Measurements from ENCODE around the gene SLCO2A1.

Gene SLCO2A1

GRCh38 chr3:133887803-133888703 is 141.7 kb downstream of the SLCO2A1 start:
- H3K27me3 ChIP-seq (replicated peaks in 2 of 5; ENCODE audit: control insufficient read depth in 4 of 5, insufficient read depth in 5 of 5, low read length in 4 of 5), result peaks cover 0 to under 1% (median 0%) of the 10 kb centered on the region in 5 experiments
- peak; percentile 16 to 73 (median 62) for DNase-seq
- no peak overlapping the region for H3K27ac ChIP-seq (ENCODE audit: insufficient read depth in 1 of 2, low read depth in 1 of 2, low read length in 2 of 2, poor library complexity in 1 of 2, severe bottlenecking in 2 of 2)
- WGBS (ENCODE audit: insufficient coverage), result 19% methylated on average over 6 of the region's 8 CpGs
- H3K4me1 ChIP-seq (ENCODE audit: control extremely low read depth in 1 of 4, control insufficient read depth in 4 of 4, insufficient read depth in 4 of 4, low read length in 3 of 4), result peaks cover 0 to 20% (median 15%) of the 10 kb centered on the region in 4 experiments
- no peaks in the 10 kb centered on the region for H3K36me3 ChIP-seq (ENCODE audit: control insufficient read depth in 4 of 4, insufficient read depth in 4 of 4, low read length in 3 of 4)
- H3K9me3 ChIP-seq (ENCODE audit: control extremely low read depth in 1 of 5, control insufficient read depth in 4 of 5, insufficient read depth in 2 of 5, low read depth in 1 of 5, low read length in 4 of 5), result no peaks in the 10 kb centered on the region
- H3K4me3 ChIP-seq (ENCODE audit: control insufficient read depth in 1 of 7, extremely low read depth in 1 of 7, insufficient read depth in 4 of 7, low read depth in 2 of 7, low read length in 6 of 7), result no peak overlapping the region
- ChIA-PET CTCF (interaction anchor here (0.7 to 1.1 kb wide), 2 partner anchors 11 to 66 kb away, joined by 3 read pairs; no protein-coding TSS in a partner anchor), POLR2A (no interaction called here)

DNA sequence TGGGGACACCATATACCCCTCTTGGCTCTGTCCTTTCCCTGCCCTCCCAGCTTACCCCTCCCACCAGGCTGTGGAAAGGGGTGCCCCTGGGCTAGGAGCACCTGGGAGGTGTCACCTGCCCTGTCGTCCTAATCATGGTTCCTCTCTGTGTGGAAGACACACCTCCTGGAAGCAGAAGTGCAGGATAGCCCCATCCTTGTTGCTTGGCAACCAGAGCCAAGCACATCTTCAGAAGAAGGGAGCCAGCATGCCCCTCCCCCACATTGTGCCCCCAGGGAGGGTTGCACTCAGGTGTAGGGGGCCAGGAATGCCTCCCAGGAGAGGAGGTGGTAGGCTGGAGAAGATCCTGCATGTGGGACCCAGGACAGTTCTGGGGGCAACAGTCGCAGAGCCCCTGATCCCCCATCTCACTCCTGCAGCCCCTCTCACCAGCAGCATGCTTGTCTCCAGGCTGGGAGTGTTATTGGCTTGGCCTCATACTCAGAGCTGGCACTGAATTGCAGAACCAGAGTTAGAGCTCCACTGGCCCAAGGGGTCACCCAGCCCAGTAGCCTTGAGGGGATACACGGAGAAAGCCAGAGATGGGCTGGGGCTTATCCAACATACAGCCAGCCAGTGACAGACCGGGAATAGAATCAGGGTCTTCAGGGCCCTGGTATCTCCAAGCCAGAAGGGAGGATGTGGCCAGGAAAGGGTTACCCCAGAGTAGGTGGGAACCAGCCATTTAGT is 142.5 kb downstream of the SLCO2A1 start:
- no peaks in the 10 kb centered on the region for H3K36me3 ChIP-seq (ENCODE audit: control insufficient read depth in 4 of 4, insufficient read depth in 4 of 4, low read length in 3 of 4)
- no peak overlapping the region for H3K4me3 ChIP-seq (ENCODE audit: control insufficient read depth in 1 of 7, extremely low read depth in 1 of 7, insufficient read depth in 4 of 7, low read depth in 2 of 7, low read length in 6 of 7)
- peaks cover 0 to 1% (median 0%) of the 10 kb centered on the region in 5 experiments for H3K27me3 ChIP-seq (replicated peaks in 2 of 5; ENCODE audit: control insufficient read depth in 4 of 5, insufficient read depth in 5 of 5, low read length in 4 of 5)
- H3K9me3 ChIP-seq (ENCODE audit: control extremely low read depth in 1 of 5, control insufficient read depth in 4 of 5, insufficient read depth in 2 of 5, low read depth in 1 of 5, low read length in 4 of 5), result peaks cover 0 to 3% (median 0%) of the 10 kb centered on the region in 5 experiments
- no peak for DNase-seq
- WGBS (ENCODE audit: insufficient coverage), result 100% methylated on average over 3 of the region's 4 CpGs
- CTCF ChIA-PET, result interaction anchor here (0.7 to 1.1 kb wide), 3 partner anchors 11 to 67 kb away, joined by 3 read pairs; no protein-coding TSS in a partner anchor
- H3K4me1 ChIP-seq (ENCODE audit: control extremely low read depth in 1 of 4, control insufficient read depth in 4 of 4, insufficient read depth in 4 of 4, low read length in 3 of 4), result peaks cover 0 to 16% (median 9%) of the 10 kb centered on the region in 4 experiments
- POLR2A ChIA-PET, result no interaction called here
- H3K27ac ChIP-seq (ENCODE audit: insufficient read depth in 1 of 2, low read depth in 1 of 2, low read length in 2 of 2, poor library complexity in 1 of 2, severe bottlenecking in 2 of 2), result no peak overlapping the region

- CTCF ChIA-PET, result interaction anchor here (1.0 kb wide), 1 partner anchor 66 kb away, joined by 3 read pairs; no protein-coding TSS in a partner anchor
- DNase-seq, result no peak
- WGBS (ENCODE audit: insufficient coverage), result 98% methylated on average over 4 of the region's 7 CpGs
- peaks cover 0 to 1% (median 0%) of the 10 kb centered on the region in 5 experiments for H3K27me3 ChIP-seq (replicated peaks in 2 of 5; ENCODE audit: control insufficient read depth in 4 of 5, insufficient read depth in 5 of 5, low read length in 4 of 5)
- H3K9me3 ChIP-seq (ENCODE audit: control extremely low read depth in 1 of 5, control insufficient read depth in 4 of 5, insufficient read depth in 2 of 5, low read depth in 1 of 5, low read length in 4 of 5), result peaks cover 0 to 5% (median 3%) of the 10 kb centered on the region in 5 experiments
- POLR2A ChIA-PET, result no interaction called here
- no peaks in the 10 kb centered on the region for H3K36me3 ChIP-seq (ENCODE audit: control insufficient read depth in 4 of 4, insufficient read depth in 4 of 4, low read length in 3 of 4)
- no peak overlapping the region for H3K4me3 ChIP-seq (ENCODE audit: control insufficient read depth in 1 of 7, extremely low read depth in 1 of 7, insufficient read depth in 4 of 7, low read depth in 2 of 7, low read length in 6 of 7)
- H3K27ac ChIP-seq (ENCODE audit: insufficient read depth in 1 of 2, low read depth in 1 of 2, low read length in 2 of 2, poor library complexity in 1 of 2, severe bottlenecking in 2 of 2), result no peak overlapping the region
- peaks cover 0 to 16% (median 7%) of the 10 kb centered on the region in 4 experiments for H3K4me1 ChIP-seq (ENCODE audit: control extremely low read depth in 1 of 4, control insufficient read depth in 4 of 4, insufficient read depth in 4 of 4, low read length in 3 of 4)
Measured at GRCh38 chr3:133886031-133886722, 143.5 kb downstream of the SLCO2A1 start.

DNA sequence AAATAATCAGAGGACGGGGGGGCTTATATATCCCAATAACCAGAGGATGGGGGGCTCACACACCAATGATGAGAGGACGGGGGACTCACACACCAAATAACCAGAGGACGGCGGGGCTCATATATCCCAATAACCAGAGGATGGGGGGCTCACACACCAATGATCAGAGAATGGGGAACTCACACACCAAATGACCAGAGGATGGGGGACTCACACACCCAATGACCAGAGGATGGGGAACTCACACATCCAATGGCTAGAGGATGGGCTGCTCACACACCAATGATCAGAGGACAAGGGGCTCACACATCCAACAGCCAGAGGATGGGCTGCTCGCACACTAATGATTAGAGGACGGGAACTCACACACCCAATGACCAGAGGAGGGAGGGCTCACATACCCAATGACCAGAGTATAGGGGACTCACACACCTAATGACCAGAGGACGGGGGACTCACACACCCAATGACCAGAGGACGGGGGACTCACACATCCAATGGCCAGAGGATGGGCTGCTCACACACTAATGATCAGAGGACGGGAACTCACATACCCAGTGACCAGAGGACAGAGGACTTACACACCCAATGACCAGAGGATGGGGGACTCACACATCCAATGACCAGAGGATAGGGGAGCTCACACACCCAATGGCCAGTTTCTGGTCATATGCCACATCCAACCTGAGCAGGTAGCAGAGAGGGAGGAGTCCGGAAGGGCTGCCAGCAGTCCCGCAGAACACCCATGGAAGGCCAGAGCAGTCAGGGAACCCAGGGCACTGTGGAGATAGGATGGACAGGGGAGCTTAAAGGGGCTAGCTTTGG is 144.6 kb downstream of the SLCO2A1 start:
- Histone ChIP-seq H3K27ac (ENCODE audit: insufficient read depth in 1 of 2, low read depth in 1 of 2, low read length in 2 of 2, poor library complexity in 1 of 2, severe bottlenecking in 2 of 2) (no peak overlapping the region), H3K27me3 (replicated peaks in 2 of 5; ENCODE audit: control insufficient read depth in 4 of 5, insufficient read depth in 5 of 5, low read length in 4 of 5) (peaks cover 0 to 1% (median 0%) of the 10 kb centered on the region in 5 experiments), H3K9me3 (ENCODE audit: control extremely low read depth in 1 of 5, control insufficient read depth in 4 of 5, insufficient read depth in 2 of 5, low read depth in 1 of 5, low read length in 4 of 5) (peaks cover 0 to 5% (median 3%) of the 10 kb centered on the region in 5 experiments), H3K4me3 (ENCODE audit: control insufficient read depth in 1 of 7, extremely low read depth in 1 of 7, insufficient read depth in 4 of 7, low read depth in 2 of 7, low read length in 6 of 7) (no peak overlapping the region), H3K4me1 (ENCODE audit: control extremely low read depth in 1 of 4, control insufficient read depth in 4 of 4, insufficient read depth in 4 of 4, low read length in 3 of 4) (peaks cover 0 to 23% (median 7%) of the 10 kb centered on the region in 4 experiments), H3K36me3 (ENCODE audit: control insufficient read depth in 4 of 4, insufficient read depth in 4 of 4, low read length in 3 of 4) (no peaks in the 10 kb centered on the region)
- POLR2A ChIA-PET, result no interaction called here
- CTCF ChIA-PET, result no interaction called here
- 100% methylated on average over 4 of the region's 11 CpGs for WGBS (ENCODE audit: insufficient coverage)
- DNase-seq, result no peak

- Histone ChIP-seq H3K27me3 (replicated peaks in 2 of 5; ENCODE audit: control insufficient read depth in 4 of 5, insufficient read depth in 5 of 5, low read length in 4 of 5) (peaks cover 0 to 1% (median 0%) of the 10 kb centered on the region in 5 experiments), H3K4me1 (ENCODE audit: control extremely low read depth in 1 of 4, control insufficient read depth in 4 of 4, insufficient read depth in 4 of 4, low read length in 3 of 4) (peaks cover 0 to 22% (median 7%) of the 10 kb centered on the region in 4 experiments), H3K9me3 (ENCODE audit: control extremely low read depth in 1 of 5, control insufficient read depth in 4 of 5, insufficient read depth in 2 of 5, low read depth in 1 of 5, low read length in 4 of 5) (peaks cover 0 to 11% (median 3%) of the 10 kb centered on the region in 5 experiments), H3K4me3 (ENCODE audit: control insufficient read depth in 1 of 7, extremely low read depth in 1 of 7, insufficient read depth in 4 of 7, low read depth in 2 of 7, low read length in 6 of 7) (no peak overlapping the region), H3K36me3 (ENCODE audit: control insufficient read depth in 4 of 4, insufficient read depth in 4 of 4, low read length in 3 of 4) (no peaks in the 10 kb centered on the region), H3K27ac (ENCODE audit: insufficient read depth in 1 of 2, low read depth in 1 of 2, low read length in 2 of 2, poor library complexity in 1 of 2, severe bottlenecking in 2 of 2) (no peak overlapping the region)
- ChIA-PET CTCF (interaction anchor here (1.4 kb wide), 1 partner anchor 12 kb away, joined by 5 read pairs; no protein-coding TSS in a partner anchor), POLR2A (no interaction called here)
- WGBS (ENCODE audit: insufficient coverage), result 89% methylated on average over 4 of the region's 6 CpGs
- DNase-seq, result no peak
Measured at GRCh38 chr3:133884054-133884886, 145.5 kb downstream of the SLCO2A1 start.
